NCI-H146 treated with DMSO at 0.1 percent for 48 hours (cell line): ENCODE measurements around the gene RUSF1.

Experiments
- DNase-seq: peaks from one replicate; lab custom pipeline; 2025; ENCODE audit not compliant: unreplicated experiment; lab: John Stamatoyannopoulos, UW

The RUSF1 gene

GRCh38 chr16:31471241-31471874, 36.8 kb downstream of the RUSF1 start:
- DNase-seq = no peak

- no peak for DNase-seq
Measured at GRCh38 chr16:31470615-31471014, 37.6 kb downstream of the RUSF1 start.

GRCh38 chr16:31467858-31468257, 40.3 kb downstream of the RUSF1 start:
- DNase-seq = no peak

GRCh38 chr16:31467151-31467773, 40.9 kb downstream of the RUSF1 start:
- no peak for DNase-seq

- no peak for DNase-seq
Measured at GRCh38 chr16:31466381-31466841, 41.8 kb downstream of the RUSF1 start.

GRCh38 chr16:31465788-31466370, 42.3 kb downstream of the RUSF1 start:
- DNase-seq = no peak

- DNase-seq = no peak
Measured at GRCh38 chr16:31464781-31465260, 43.4 kb downstream of the RUSF1 start.

- DNase-seq = no peak
Measured at GRCh38 chr16:31464348-31464769, 43.8 kb downstream of the RUSF1 start.

- no peak for DNase-seq
Measured at GRCh38 chr16:31461921-31462804, 46.0 kb downstream of the RUSF1 start.

- DNase-seq = no peak
Measured at GRCh38 chr16:31461201-31461920, 46.8 kb downstream of the RUSF1 start.

GRCh38 chr16:31460582-31461002, 47.6 kb downstream of the RUSF1 start:
- DNase-seq = no peak

GRCh38 chr16:31459687-31460581, 48.3 kb downstream of the RUSF1 start:
- peak; percentile 98 for DNase-seq

GRCh38 chr16:31458844-31459686, 49.1 kb downstream of the RUSF1 start, which contains the start of gene ARMC5:
Gene ARMC5 (plus strand): TSS chr16:31459501. CDS start chr16:31459525, 24 bp downstream.
- peak; percentile 98 for DNase-seq

GRCh38 chr16:31458073-31458843, 49.9 kb downstream of the RUSF1 start:
- peak; percentile 53 for DNase-seq

GRCh38 chr16:31456988-31457360, 51.2 kb downstream of the RUSF1 start:
- DNase-seq = no peak

GRCh38 chr16:31455601-31456314, 52.4 kb downstream of the RUSF1 start:
- DNase-seq = no peak
